HAP-1 (cell line): ENCODE measurements around the gene SH3RF2.

ENCODE experiments used
- DNase-seq, 2 experiments: peaks; one replicate each; pipeline ENCODE4 v3.0.0-alpha.2; 2016 to 2020; ENCODE audit warnings: low spot score in 2 of 2
- H3K27me3 ChIP-seq: fragments of 250-450 bp; sonication (Bioruptor Pico); 2 replicates; pipeline ENCODE4 v1.5.1; 2020; ENCODE audit warnings: low read depth, mild to moderate bottlenecking, moderate library complexity
- H3K36me3 ChIP-seq: fragments of 250-450 bp; sonication (Bioruptor Pico); replicated peaks from 2 replicates; pipeline ENCODE4 v1.5.1; 2020; ENCODE audit warnings: mild to moderate bottlenecking
- H3K4me1 ChIP-seq: fragments of 250-450 bp; sonication (Bioruptor Pico); 2 replicates; pipeline ENCODE4 v1.5.1; 2020; ENCODE audit warnings: mild to moderate bottlenecking
- H3K4me3 ChIP-seq: fragments of 250-450 bp; sonication (Bioruptor Pico); 2 replicates; pipeline ENCODE4 v1.5.1; 2020; ENCODE audit warnings: mild to moderate bottlenecking, moderate library complexity
- H3K9me3 ChIP-seq: fragments of 250-450 bp; sonication (Bioruptor Pico); 2 replicates; pipeline ENCODE4 v1.5.1; 2020; ENCODE audit warnings: mild to moderate bottlenecking, moderate library complexity
- in situ Hi-C: fragments of 300-500 bp; cut with MboI; formaldehyde crosslinking; loops from 3 replicates; pipeline ENCODE4 v1.14.3; 2020; ENCODE audit warnings: low sequenced_read_pairs, inconsistent platforms, mixed read lengths

The SH3RF2 gene

DNA sequence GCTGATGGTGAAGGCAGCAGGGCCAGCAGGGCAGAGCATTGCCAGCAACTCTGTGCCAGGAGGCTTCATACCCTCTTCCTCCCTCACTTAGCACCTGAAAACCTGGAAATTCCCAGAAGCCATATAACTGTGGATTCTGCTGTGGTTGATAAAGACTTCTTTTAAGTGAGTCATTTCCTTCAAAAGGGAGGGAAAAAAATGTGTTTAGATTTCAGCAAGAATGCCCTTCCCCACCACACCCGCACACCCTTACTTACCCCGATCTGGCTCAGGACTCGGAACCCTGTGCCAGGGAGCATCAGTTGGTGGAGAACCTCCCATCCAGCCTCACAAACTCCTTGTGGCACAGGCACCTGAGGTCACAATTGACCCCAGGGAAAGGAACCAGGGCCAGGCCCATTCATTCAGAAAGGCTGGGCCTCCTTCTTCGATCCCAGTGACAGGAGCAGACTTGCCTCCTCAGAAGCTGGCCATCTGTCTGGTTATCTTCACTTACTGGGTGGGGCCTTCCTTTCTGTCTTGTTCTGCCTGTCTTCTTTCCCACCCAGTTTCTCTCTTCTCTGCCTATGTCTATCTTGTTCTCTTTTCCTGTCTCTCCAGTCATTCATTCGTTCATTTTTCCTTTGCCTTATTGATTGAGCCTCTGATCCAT, 106.4 kb downstream of the SH3RF2 start:
- Histone ChIP-seq H3K9me3 (no peaks in the 10 kb centered on the region), H3K27me3 (no peaks in the 10 kb centered on the region), H3K4me1 (no peaks in the 10 kb centered on the region), H3K36me3 (no peaks in the 10 kb centered on the region), H3K4me3 (no peak overlapping the region)
- in situ Hi-C loops: loop anchor here (10.0 kb wide), 1 partner anchor 208 kb away; the partner anchor contains the start of gene PRELID2
- no peak for DNase-seq

DNA sequence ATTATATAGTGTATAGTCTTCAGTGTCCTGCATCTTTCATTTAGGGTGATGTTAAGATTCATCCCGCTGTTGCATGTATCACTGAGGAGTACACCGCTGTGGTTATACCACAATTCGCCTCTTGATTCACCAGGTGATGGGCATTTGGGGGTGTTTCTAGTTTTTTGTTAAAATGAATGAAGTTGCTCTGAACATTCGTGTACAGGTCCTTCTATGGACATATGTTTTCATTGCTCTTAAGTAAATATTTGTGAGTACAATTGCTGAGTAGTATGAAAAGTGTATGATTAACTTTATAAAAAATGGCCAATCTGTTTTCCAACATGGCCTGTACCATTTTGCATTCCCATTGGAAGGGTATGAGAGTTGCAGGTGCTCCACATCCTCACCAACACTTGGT, 107.3 kb downstream of the SH3RF2 start:
- Histone ChIP-seq H3K9me3 (no peaks in the 10 kb centered on the region), H3K4me1 (no peaks in the 10 kb centered on the region), H3K27me3 (no peaks in the 10 kb centered on the region), H3K4me3 (no peak overlapping the region), H3K36me3 (no peaks in the 10 kb centered on the region)
- no peak for DNase-seq
- in situ Hi-C loops: loop anchor here (10.0 kb wide), 1 partner anchor 209 kb away; the partner anchor contains the start of gene PRELID2

DNA sequence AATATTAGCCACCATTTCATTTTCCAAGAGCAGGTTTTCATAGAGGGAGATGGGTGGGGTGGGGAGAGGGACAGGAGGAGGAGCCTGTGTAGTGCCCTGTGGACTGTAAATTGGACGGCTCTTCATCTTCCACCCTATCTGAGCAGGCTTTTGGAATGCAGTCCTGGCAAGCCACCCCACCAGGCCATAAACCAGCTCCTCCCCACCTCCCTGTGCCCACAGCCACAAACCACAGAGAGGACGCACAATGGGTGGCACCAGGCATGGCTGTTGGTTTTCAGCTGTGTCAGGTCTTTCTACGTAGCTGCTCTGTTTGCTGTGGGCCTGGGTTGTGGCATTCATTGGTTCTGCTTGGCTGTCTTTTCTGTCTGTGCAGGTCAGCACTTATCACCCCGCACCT, 111.0 kb downstream of the SH3RF2 start:
- no peak overlapping the region for H3K4me3 ChIP-seq
- no peaks in the 10 kb centered on the region for H3K27me3 ChIP-seq
- no peaks in the 10 kb centered on the region for H3K9me3 ChIP-seq
- in situ Hi-C loops: loop anchor here (10.0 kb wide), 1 partner anchor 213 kb away; the partner anchor contains the start of gene PRELID2
- no peaks in the 10 kb centered on the region for H3K4me1 ChIP-seq
- DNase-seq: no peak
- H3K36me3 ChIP-seq: no peaks in the 10 kb centered on the region

DNA sequence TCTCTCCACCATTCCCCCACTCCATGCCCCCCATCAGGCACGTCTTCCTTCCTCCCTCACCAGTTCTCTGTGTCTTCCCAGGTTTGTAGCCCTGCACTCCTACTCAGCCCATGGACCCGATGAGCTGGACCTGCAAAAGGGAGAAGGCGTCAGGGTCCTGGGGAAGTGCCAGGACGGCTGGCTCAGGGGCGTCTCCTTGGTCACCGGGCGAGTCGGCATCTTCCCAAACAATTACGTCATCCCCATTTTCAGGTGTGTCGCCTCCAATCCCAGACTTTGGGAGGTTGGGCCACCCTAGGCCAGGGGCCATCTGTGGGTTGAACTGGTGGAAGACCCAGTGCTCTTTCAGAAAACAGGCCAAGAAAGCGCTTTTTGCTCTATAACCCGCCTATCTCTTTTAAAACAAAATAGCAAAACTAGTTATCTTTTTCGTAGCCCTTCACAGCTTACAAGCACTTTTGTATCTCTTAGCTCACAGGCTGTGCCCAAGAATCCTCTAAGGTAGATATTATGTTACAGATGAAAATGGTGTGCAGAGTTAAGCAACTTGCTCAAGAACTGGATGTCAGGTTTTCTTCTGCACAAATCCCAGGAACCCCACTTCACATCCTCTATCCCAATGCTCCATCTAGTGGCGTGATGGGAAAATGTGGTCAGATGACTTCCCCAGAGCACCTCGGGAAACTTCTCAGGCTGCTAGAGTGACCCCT, 112.8 kb downstream of the SH3RF2 start:
- H3K4me3 ChIP-seq: no peak overlapping the region
- no peaks in the 10 kb centered on the region for H3K4me1 ChIP-seq
- in situ Hi-C loops: loop anchor here (10.0 kb wide), 1 partner anchor 214 kb away; the partner anchor contains the start of gene PRELID2
- DNase-seq: peak; percentile 70 to 76
- H3K36me3 ChIP-seq: no peaks in the 10 kb centered on the region
- no peaks in the 10 kb centered on the region for H3K9me3 ChIP-seq
- no peaks in the 10 kb centered on the region for H3K27me3 ChIP-seq

DNA sequence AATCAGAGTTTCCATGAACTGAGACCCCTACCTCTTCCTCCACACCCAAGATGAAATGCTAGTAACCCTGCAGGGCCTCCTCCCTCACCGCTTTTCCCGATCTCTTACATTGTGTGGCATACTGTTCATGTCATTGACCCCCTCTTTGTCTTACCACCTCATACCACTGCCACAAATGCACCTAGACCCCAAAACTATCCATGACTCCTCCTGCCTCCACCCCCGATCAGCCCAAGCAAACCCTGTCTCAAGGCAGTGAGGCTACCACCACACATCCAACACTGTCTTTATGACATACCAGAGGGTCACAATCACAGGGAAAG, 113.3 kb downstream of the SH3RF2 start:
- DNase-seq: no peak
- Histone ChIP-seq H3K4me1 (no peaks in the 10 kb centered on the region), H3K27me3 (no peaks in the 10 kb centered on the region), H3K9me3 (no peaks in the 10 kb centered on the region), H3K36me3 (no peaks in the 10 kb centered on the region), H3K4me3 (no peak overlapping the region)
- in situ Hi-C loops: loop anchor here (10.0 kb wide), 2 partner anchors 215 to 355 kb away; partner anchors contain the start of gene PRELID2

DNA sequence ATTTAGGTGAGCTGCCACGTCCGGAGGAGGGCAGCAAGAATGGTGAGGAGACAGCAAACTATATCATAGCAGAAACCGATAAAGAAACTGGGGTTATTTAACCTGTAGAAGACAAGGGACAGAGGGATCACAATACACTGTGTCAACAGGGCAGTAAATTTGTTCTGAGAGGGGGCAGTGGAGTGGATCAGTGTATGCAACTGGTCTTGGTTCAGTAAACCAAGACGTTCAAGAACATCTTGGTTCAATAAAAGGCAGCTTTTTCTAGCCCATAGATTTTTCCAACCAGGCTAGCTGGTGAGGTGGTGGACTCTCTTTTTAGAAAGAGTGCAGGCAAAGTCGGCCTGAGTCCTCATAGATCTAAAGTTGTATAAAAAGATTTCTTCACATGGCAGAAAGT, 113.7 kb downstream of the SH3RF2 start:
- Histone ChIP-seq H3K4me1 (no peaks in the 10 kb centered on the region), H3K9me3 (no peaks in the 10 kb centered on the region), H3K36me3 (no peaks in the 10 kb centered on the region), H3K27me3 (no peaks in the 10 kb centered on the region; the same call in 1 of the 2 replicates), H3K4me3 (no peak overlapping the region)
- DNase-seq: no peak
- in situ Hi-C loops: loop anchor here (10.0 kb wide), 1 partner anchor 355 kb away; no protein-coding TSS in a partner anchor

DNA sequence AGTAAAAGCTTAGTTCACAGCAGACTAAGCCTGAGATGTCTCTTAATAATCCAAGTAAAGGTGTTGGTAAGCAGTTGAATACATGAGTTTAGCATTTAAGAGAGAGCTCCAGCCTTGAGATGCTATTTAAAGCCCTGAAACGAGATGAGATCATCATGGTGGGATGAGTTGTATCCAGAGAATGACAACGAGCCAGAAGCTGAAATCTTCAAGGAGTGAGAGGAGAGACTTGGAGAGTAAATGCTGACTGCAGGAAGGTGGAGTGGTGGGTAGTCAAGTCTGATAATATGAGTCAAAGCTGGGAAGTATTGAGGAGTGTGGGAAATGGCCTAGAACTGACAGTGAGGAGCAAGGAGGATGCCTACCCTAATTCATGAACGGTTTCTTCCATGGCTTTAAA, 115.3 kb downstream of the SH3RF2 start:
- in situ Hi-C loops: loop anchor here (10.0 kb wide), 1 partner anchor 357 kb away; no protein-coding TSS in a partner anchor

DNA sequence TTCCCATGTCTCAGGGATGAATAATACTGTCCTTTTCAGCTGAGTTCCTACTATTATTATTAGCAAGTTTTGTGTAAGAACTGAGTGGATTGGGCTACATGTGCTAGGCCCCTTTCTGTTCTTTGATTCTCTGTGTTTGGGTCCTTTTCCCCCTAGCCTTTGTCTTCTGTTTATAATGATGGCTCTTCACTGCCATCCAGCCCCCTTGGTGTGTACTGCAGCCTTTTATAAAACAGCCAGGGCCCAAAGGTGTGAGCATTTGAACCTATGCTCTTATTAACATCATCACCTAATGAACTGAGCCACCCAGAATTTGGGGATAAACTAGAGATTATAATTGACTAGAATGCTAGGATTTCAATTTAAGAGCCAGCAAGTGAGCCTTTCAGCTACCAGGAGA, 116.4 kb downstream of the SH3RF2 start:
- Histone ChIP-seq H3K4me1 (no peaks in the 10 kb centered on the region), H3K4me3 (no peak overlapping the region), H3K36me3 (no peaks in the 10 kb centered on the region), H3K27me3 (peaks cover 4% of the 10 kb centered on the region; the same call in 1 of the 2 replicates), H3K9me3 (no peaks in the 10 kb centered on the region)
- in situ Hi-C loops: loop anchor here (10.0 kb wide), 1 partner anchor 358 kb away; no protein-coding TSS in a partner anchor
- peak; percentile 18 to 47 for DNase-seq

More for the DNA sequence above, 115.3 kb downstream of the SH3RF2 start:
- H3K4me3 ChIP-seq: no peak overlapping the region
- H3K27me3 ChIP-seq: peaks cover 4% of the 10 kb centered on the region; the same call in 1 of the 2 replicates
- H3K4me1 ChIP-seq: no peaks in the 10 kb centered on the region
- no peaks in the 10 kb centered on the region for H3K36me3 ChIP-seq
- DNase-seq: no peak
- no peaks in the 10 kb centered on the region for H3K9me3 ChIP-seq

DNA sequence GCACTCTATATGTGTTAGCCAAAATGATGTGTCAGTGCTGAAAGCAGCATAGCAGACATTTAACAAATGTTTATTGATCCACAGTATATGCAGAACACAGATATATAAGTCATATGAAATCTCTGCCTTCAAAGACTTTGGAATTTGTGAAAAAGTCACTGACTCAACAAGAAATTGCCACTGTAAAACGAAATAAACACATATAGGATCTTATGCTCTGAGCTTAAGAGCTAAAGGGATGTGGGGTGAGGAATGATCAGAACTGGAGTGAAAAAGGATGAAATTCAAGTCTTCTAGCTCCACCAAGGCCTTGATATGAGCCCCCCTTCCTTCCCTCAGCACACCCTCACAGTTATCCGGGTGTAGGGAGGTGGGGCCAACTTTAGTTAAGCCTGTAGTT, 119.1 kb downstream of the SH3RF2 start:
- Histone ChIP-seq H3K27me3 (peaks cover 8% of the 10 kb centered on the region), H3K4me1 (no peaks in the 10 kb centered on the region), H3K36me3 (no peaks in the 10 kb centered on the region), H3K9me3 (no peaks in the 10 kb centered on the region), H3K4me3 (no peak overlapping the region)
- DNase-seq: no peak
- in situ Hi-C loops: loop anchor here (10.0 kb wide), 1 partner anchor 361 kb away; no protein-coding TSS in a partner anchor

DNA sequence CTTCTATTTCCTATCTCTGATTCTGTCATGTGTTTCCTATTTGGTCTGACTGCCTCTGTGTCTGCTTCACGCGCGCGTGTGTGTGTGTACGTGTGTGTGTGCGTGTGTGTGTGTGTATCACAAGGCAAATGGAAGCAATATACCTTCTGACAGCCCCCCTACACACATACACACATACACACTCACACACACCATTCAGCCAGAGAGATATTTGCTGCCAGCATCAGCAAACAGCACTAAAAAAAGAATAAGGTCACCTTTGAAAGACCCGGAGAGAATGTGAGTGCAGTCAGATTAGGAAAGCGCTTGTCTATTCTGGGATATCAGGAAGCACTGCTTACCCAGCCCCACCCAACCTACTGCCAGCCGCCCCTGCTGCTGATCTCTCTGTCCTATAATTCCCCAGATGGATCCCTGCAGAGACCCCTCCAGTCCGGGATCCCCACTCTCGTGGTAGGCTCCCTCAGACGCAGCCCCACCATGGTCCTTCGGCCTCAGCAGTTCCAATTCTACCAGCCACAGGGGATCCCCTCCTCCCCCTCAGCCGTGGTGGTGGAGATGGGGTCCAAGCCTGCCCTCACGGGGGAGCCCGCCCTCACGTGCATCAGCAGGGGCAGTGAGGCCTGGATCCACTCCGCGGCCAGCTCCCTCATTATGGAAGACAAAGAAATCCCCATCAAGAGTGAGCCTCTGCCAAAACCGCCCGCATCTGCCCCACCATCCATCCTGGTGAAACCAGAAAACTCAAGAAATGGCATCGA, 123.3 kb downstream of the SH3RF2 start:
- DNase-seq: no peak
- in situ Hi-C loops: loop anchor here (10.0 kb wide), 1 partner anchor 365 kb away; no protein-coding TSS in a partner anchor

DNA sequence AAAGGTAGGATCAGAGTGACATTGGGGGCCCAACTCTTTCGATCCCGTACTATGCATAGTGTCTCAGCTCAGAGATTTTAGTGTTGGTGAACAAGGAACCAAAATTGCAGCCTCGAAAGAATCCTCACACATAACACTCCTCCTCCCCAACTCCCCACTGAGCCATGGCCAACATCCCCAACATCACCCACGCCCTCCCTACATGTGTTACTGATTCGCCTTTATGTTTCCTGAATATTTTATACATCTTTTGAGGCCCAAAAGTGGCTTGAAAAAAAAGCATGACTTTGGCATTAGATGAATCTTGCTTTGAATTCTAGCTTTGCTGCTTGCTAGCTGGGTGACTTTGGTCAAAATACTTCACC, 123.8 kb downstream of the SH3RF2 start:
- Histone ChIP-seq H3K4me1 (no peaks in the 10 kb centered on the region), H3K9me3 (no peaks in the 10 kb centered on the region), H3K36me3 (no peaks in the 10 kb centered on the region), H3K4me3 (no peak overlapping the region), H3K27me3 (peaks cover 7% of the 10 kb centered on the region)
- no peak for DNase-seq
- in situ Hi-C loops: no loop called here

More for the DNA sequence above, 123.3 kb downstream of the SH3RF2 start:
- peaks cover 8% of the 10 kb centered on the region for H3K27me3 ChIP-seq
- no peaks in the 10 kb centered on the region for H3K36me3 ChIP-seq
- no peak overlapping the region for H3K4me3 ChIP-seq
- no peaks in the 10 kb centered on the region for H3K9me3 ChIP-seq
- no peaks in the 10 kb centered on the region for H3K4me1 ChIP-seq

DNA sequence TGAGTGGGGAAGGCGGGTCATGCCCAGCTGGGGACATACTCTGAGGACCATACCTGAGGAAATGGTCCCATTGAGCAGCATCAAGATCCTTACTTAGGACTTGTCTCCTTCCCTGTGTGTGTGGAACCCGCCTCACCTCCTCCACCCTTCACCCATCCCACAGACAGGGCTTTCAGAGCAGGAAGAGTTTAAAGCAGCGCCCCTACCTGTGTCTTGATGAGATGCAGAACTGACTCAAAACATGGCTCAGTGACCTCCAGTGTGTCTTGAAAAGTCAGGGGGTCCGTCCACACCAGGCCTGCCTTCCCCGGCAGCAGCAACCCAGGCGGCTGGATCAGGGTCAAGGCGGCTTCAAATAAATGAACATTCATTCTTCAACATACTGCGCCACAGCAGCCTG, 130.6 kb downstream of the SH3RF2 start:
- Histone ChIP-seq H3K4me1 (no peaks in the 10 kb centered on the region), H3K36me3 (no peaks in the 10 kb centered on the region), H3K4me3 (no peak overlapping the region), H3K9me3 (no peaks in the 10 kb centered on the region), H3K27me3 (peaks cover 6% of the 10 kb centered on the region; the same call in 1 of the 2 replicates)
- in situ Hi-C loops: no loop called here
- no peak for DNase-seq

DNA sequence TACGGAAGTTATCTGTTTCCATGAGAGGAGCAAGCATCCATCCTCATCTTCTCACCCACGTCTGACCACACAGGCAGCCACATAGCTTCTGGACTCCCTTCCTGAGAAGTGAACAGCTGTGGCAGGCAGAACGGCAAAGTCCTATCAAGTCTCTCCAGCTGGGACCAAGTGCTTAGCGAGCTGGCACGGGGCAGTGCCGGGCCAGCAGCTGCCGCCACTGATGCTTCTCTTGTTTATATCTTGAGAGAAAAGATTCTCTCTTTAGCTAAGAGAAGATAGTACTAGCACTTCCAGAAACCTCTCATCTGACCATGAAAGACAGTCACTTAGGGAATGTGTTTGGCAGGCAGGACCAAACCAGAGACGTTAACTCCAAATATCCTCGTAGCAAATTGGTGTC, 131.8 kb downstream of the SH3RF2 start:
- DNase-seq: no peak
- in situ Hi-C loops: no loop called here

More for the DNA sequence above, 131.8 kb downstream of the SH3RF2 start:
- H3K9me3 ChIP-seq: no peaks in the 10 kb centered on the region
- H3K4me3 ChIP-seq: no peak overlapping the region
- H3K36me3 ChIP-seq: no peaks in the 10 kb centered on the region
- peaks cover 6% of the 10 kb centered on the region; the same call in 1 of the 2 replicates for H3K27me3 ChIP-seq
- no peaks in the 10 kb centered on the region for H3K4me1 ChIP-seq
